Measurements from ENCODE around the gene PPM1N. TPM values are rescaled to one million over a fixed set of nuclear protein-coding genes. Genes with fewer than 3 reads are reported as not detected.

The PPM1N gene
- total RNA-seq, 1 experiment from 2014 or later = 1.2 TPM

GRCh38 chr19:45473367-45473681 is 24.9 kb upstream of the PPM1N start:
- H3K9me3 Mint-ChIP-seq (ENCODE audit: unreplicated experiment) = no peaks in the 10 kb centered on the region
- H3K4me1 Mint-ChIP-seq (ENCODE audit: low read depth, unreplicated experiment) = peaks cover 13% of the 10 kb centered on the region
- no TSS peak for BruUV-seq (replicated peaks)
- TF ChIP-seq, protein P1, sequence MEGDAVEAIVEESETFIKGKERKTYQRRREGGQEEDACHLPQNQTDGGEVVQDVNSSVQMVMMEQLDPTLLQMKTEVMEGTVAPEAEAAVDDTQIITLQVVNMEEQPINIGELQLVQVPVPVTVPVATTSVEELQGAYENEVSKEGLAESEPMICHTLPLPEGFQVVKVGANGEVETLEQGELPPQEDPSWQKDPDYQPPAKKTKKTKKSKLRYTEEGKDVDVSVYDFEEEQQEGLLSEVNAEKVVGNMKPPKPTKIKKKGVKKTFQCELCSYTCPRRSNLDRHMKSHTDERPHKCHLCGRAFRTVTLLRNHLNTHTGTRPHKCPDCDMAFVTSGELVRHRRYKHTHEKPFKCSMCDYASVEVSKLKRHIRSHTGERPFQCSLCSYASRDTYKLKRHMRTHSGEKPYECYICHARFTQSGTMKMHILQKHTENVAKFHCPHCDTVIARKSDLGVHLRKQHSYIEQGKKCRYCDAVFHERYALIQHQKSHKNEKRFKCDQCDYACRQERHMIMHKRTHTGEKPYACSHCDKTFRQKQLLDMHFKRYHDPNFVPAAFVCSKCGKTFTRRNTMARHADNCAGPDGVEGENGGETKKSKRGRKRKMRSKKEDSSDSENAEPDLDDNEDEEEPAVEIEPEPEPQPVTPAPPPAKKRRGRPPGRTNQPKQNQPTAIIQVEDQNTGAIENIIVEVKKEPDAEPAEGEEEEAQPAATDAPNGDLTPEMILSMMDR (IDR thresholded peaks at IDR 0.05; ENCODE audit: insufficient read depth in 1 of 2, low read depth in 1 of 2, low read length in 1 of 2, severe bottlenecking in 1 of 2, unreplicated experiment in 1 of 2) = no peak
- H3K4me1 ChIP-seq = peaks cover 10% of the 10 kb centered on the region; the same call in 1 of the 2 replicates
- no peak for DNase-seq
- CTCF ChIA-PET = no interaction called here
- intact Hi-C loops (cut with micrococcal nuclease; ENCODE audit: unreplicated experiment) = no loop called here
- POLR2A ChIA-PET = no interaction called here
- H3K36me3 Mint-ChIP-seq (ENCODE audit: insufficient read depth, unreplicated experiment) = peaks cover 37% of the 10 kb centered on the region
- peaks cover 2% of the 10 kb centered on the region for H3K27me3 Mint-ChIP-seq (ENCODE audit: insufficient read depth, unreplicated experiment)
- no peaks in the 10 kb centered on the region for H3K36me3 ChIP-seq (ENCODE audit: control insufficient read depth, insufficient read depth, low read length)
- H3K27ac Mint-ChIP-seq (ENCODE audit: unreplicated experiment) = no peak overlapping the region
- H3K27me3 ChIP-seq (replicated peaks; ENCODE audit: control insufficient read depth, insufficient read depth, low read length) = no peaks in the 10 kb centered on the region
- no peaks in the 10 kb centered on the region for H3K9me3 ChIP-seq
- H3K4me3 ChIP-seq (ENCODE audit: low read depth, low read length) = no peak overlapping the region
- H3K4me3 Mint-ChIP-seq (ENCODE audit: unreplicated experiment) = no peak overlapping the region

GRCh38 chr19:45473682-45474605 is 24.3 kb upstream of the PPM1N start:
- BruUV-seq (replicated peaks) = no TSS peak
- H3K36me3 ChIP-seq (ENCODE audit: control insufficient read depth, insufficient read depth, low read length) = no peaks in the 10 kb centered on the region
- Mint-ChIP-seq H3K4me1 (ENCODE audit: low read depth, unreplicated experiment) (peaks cover 13% of the 10 kb centered on the region), H3K27ac (ENCODE audit: unreplicated experiment) (no peak overlapping the region), H3K9me3 (ENCODE audit: unreplicated experiment) (no peaks in the 10 kb centered on the region), H3K27me3 (ENCODE audit: insufficient read depth, unreplicated experiment) (peaks cover 2% of the 10 kb centered on the region), H3K4me3 (ENCODE audit: unreplicated experiment) (no peak overlapping the region), H3K36me3 (ENCODE audit: insufficient read depth, unreplicated experiment) (peaks cover 37% of the 10 kb centered on the region)
- ChIA-PET CTCF (no interaction called here), POLR2A (no interaction called here)
- TF ChIP-seq, protein P1 (IDR thresholded peaks at IDR 0.05; ENCODE audit: insufficient read depth in 1 of 2, low read depth in 1 of 2, low read length in 1 of 2, severe bottlenecking in 1 of 2, unreplicated experiment in 1 of 2) = peak in 1 of 2 experiments; percentile 6
- H3K9me3 ChIP-seq = no peaks in the 10 kb centered on the region
- DNase-seq = peak in 1 of 2 experiments; percentile 50
- intact Hi-C loops (cut with micrococcal nuclease; ENCODE audit: unreplicated experiment) = no loop called here
- H3K27me3 ChIP-seq (replicated peaks; ENCODE audit: control insufficient read depth, insufficient read depth, low read length) = no peaks in the 10 kb centered on the region
- H3K4me1 ChIP-seq = peaks cover 8% of the 10 kb centered on the region; the same call in 1 of the 2 replicates
- no peak overlapping the region for H3K4me3 ChIP-seq (ENCODE audit: low read depth, low read length)

- Histone ChIP-seq H3K4me3 (ENCODE audit: low read depth, low read length) (no peak overlapping the region), H3K27me3 (replicated peaks; ENCODE audit: control insufficient read depth, insufficient read depth, low read length) (no peaks in the 10 kb centered on the region), H3K36me3 (ENCODE audit: control insufficient read depth, insufficient read depth, low read length) (no peaks in the 10 kb centered on the region), H3K9me3 (no peaks in the 10 kb centered on the region), H3K4me1 (peaks cover 7% of the 10 kb centered on the region; the same call in 1 of the 2 replicates)
- H3K27me3 Mint-ChIP-seq (ENCODE audit: insufficient read depth, unreplicated experiment) = peaks cover 2% of the 10 kb centered on the region
- no TSS peak for BruUV-seq (replicated peaks)
- ChIA-PET POLR2A (no interaction called here), CTCF (interaction anchor here (0.9 kb wide), 2 partner anchors 7 to 36 kb away, joined by 4 to 5 read pairs; partner anchors contain the start of gene FOSB)
- no peak overlapping the region for H3K4me3 Mint-ChIP-seq (ENCODE audit: unreplicated experiment)
- intact Hi-C loops (cut with micrococcal nuclease; ENCODE audit: unreplicated experiment) = no loop called here
- peaks cover 30% of the 10 kb centered on the region for H3K36me3 Mint-ChIP-seq (ENCODE audit: insufficient read depth, unreplicated experiment)
- H3K4me1 Mint-ChIP-seq (ENCODE audit: low read depth, unreplicated experiment) = peaks cover 13% of the 10 kb centered on the region
- H3K27ac Mint-ChIP-seq (ENCODE audit: unreplicated experiment) = no peak overlapping the region
- H3K9me3 Mint-ChIP-seq (ENCODE audit: unreplicated experiment) = no peaks in the 10 kb centered on the region
- no peak for DNase-seq
- TF ChIP-seq, protein P1 (IDR thresholded peaks at IDR 0.05; ENCODE audit: insufficient read depth in 1 of 2, low read depth in 1 of 2, low read length in 1 of 2, severe bottlenecking in 1 of 2, unreplicated experiment in 1 of 2) = no peak
Measured at GRCh38 chr19:45474606-45475521, 23.4 kb upstream of the PPM1N start.
